HG03095 (cell line): ENCODE data around the gene WDR20.
"Not testable (repeated sequence)": the region's sequence is repeated elsewhere in the genome, so short reads cannot be mapped to it uniquely, and the experiment has no call there.

Source experiments
- ATAC-seq: cut with Tn5 transposase; IDR thresholded peaks from one replicate; pipeline ENCODE4 v1.9.1; 2021; ENCODE audit warnings: moderate library complexity; ENCODE audit not compliant: unreplicated experiment

The WDR20 gene

GRCh38 chr14:102164241-102164641, 24.5 kb downstream of the WDR20 start:
- no peak for ATAC-seq

- ATAC-seq = no peak
These were observed 25.3 kb downstream of the WDR20 start for GRCh38 chr14:102164965-102165364.

- ATAC-seq = no peak
These were observed 30.4 kb downstream of the WDR20 start for GRCh38 chr14:102170061-102170460.

GRCh38 chr14:102171173-102172020, 31.7 kb downstream of the WDR20 start:
- ATAC-seq = no peak

GRCh38 chr14:102172021-102172272, 32.2 kb downstream of the WDR20 start:
- ATAC-seq = not testable (repeated sequence)

GRCh38 chr14:102172721-102173120, 33.0 kb downstream of the WDR20 start:
- ATAC-seq = not testable (repeated sequence)

- ATAC-seq = no peak
These were observed 37.5 kb downstream of the WDR20 start for GRCh38 chr14:102177161-102177560.

GRCh38 chr14:102178806-102179205, 39.1 kb downstream of the WDR20 start:
- ATAC-seq = no peak

- ATAC-seq = no peak
These were observed 40.7 kb downstream of the WDR20 start for GRCh38 chr14:102180248-102180998.

- no peak for ATAC-seq
These were observed 41.5 kb downstream of the WDR20 start for GRCh38 chr14:102181187-102181586.

- ATAC-seq = no peak
These were observed 42.5 kb downstream of the WDR20 start for GRCh38 chr14:102182190-102182589.

GRCh38 chr14:102182936-102183619, 43.4 kb downstream of the WDR20 start:
- no peak for ATAC-seq

- ATAC-seq = no peak
These were observed 44.2 kb downstream of the WDR20 start for GRCh38 chr14:102183886-102184285.

- no peak for ATAC-seq
These were observed 44.8 kb downstream of the WDR20 start for GRCh38 chr14:102184316-102185035.

GRCh38 chr14:102185360-102185759, 45.7 kb downstream of the WDR20 start:
- no peak for ATAC-seq

- ATAC-seq = no peak
These were observed 47.3 kb downstream of the WDR20 start for GRCh38 chr14:102187044-102187443.

GRCh38 chr14:102187568-102188001, 47.9 kb downstream of the WDR20 start:
- ATAC-seq = no peak

GRCh38 chr14:102188187-102188586, 48.5 kb downstream of the WDR20 start:
- no peak for ATAC-seq

GRCh38 chr14:102189874-102190273, 50.2 kb downstream of the WDR20 start:
- no peak for ATAC-seq

- ATAC-seq = no peak
These were observed 53.3 kb downstream of the WDR20 start for GRCh38 chr14:102192840-102193502.

GRCh38 chr14:102194856-102195255, 55.2 kb downstream of the WDR20 start:
- no peak for ATAC-seq
